Activated CD8-positive, alpha-beta T cell treated with anti-CD3 and anti-CD28 coated beads for 36 hours (primary cell): Measurements from ENCODE around the gene DYRK1A. TPM values are rescaled to one million over a fixed set of nuclear protein-coding genes. Genes with fewer than 3 reads are reported as not detected.
A peak's percentile ranks its signal among the peaks of the same experiment; 100 is the strongest.

Experiments
- ATAC-seq: fragments of 200-7000 bp; cut with Tn5 transposase; one replicate; pipeline ENCODE4 v1.10.0; 2021; ENCODE audit warnings: mild to moderate bottlenecking, moderate library complexity
- CTCF ChIA-PET: fragments of 350-600 bp; sonication (Branson Sonifier 250); formaldehyde crosslinking; loops from one replicate; lab custom pipeline; 2021; ENCODE audit warnings: antibody characterized with exemption; lab: Charles Lee
- POLR2A ChIA-PET: fragments of 350-600 bp; sonication (Branson Sonifier 250); formaldehyde crosslinking; loops from one replicate; lab custom pipeline; 2021; ENCODE audit warnings: antibody characterized with exemption; lab: Charles Lee
- DNase-seq: peaks from one replicate; pipeline ENCODE4 v3.0.0-alpha.2; 2020
- H3K27ac Mint-ChIP-seq: one replicate; pipeline ENCODE4 v1.8.0; 2021; ENCODE audit warnings: mild to moderate bottlenecking, mixed read lengths
- H3K27me3 Mint-ChIP-seq: one replicate; pipeline ENCODE4 v1.8.0; 2021; ENCODE audit warnings: mixed read lengths
- H3K36me3 Mint-ChIP-seq: one replicate; pipeline ENCODE4 v1.8.0; 2021; ENCODE audit warnings: low read depth, mixed read lengths
- H3K4me1 Mint-ChIP-seq: one replicate; pipeline ENCODE4 v1.8.0; 2021; ENCODE audit warnings: low read depth, mixed read lengths
- H3K4me3 Mint-ChIP-seq: one replicate; pipeline ENCODE4 v1.8.0; 2021; ENCODE audit warnings: mild to moderate bottlenecking, moderate library complexity, mixed read lengths
- H3K9me3 Mint-ChIP-seq: one replicate; pipeline ENCODE4 v1.8.0; 2021; ENCODE audit warnings: mixed read lengths
- intact Hi-C: fragments of 100-400 bp; cut with micrococcal nuclease; formaldehyde crosslinking; loops from one replicate; pipeline ENCODE4 v1.10.0; 2022
- total RNA-seq, 2 experiments: library from RNA; stranded (reverse); gene quantifications; one replicate each; pipeline ENCODE4 v1.2.3, GENCODE V29; 2021
- TF ChIP-seq, protein P1 (sequence below): fragments of 200-600 bp; IDR thresholded peaks from one replicate; pipeline ENCODE4 v1.8.0; 2022; ENCODE audit warnings: antibody characterized with exemption, mild to moderate bottlenecking

DYRK1A gene
- total RNA-seq, 2 experiments from 2014 or later: 57.5 to 58.7 TPM

GRCh38 chr21:37375866-37376574 is 9.4 kb downstream of the DYRK1A start:
- no peak for ATAC-seq
- TF ChIP-seq, protein P1, sequence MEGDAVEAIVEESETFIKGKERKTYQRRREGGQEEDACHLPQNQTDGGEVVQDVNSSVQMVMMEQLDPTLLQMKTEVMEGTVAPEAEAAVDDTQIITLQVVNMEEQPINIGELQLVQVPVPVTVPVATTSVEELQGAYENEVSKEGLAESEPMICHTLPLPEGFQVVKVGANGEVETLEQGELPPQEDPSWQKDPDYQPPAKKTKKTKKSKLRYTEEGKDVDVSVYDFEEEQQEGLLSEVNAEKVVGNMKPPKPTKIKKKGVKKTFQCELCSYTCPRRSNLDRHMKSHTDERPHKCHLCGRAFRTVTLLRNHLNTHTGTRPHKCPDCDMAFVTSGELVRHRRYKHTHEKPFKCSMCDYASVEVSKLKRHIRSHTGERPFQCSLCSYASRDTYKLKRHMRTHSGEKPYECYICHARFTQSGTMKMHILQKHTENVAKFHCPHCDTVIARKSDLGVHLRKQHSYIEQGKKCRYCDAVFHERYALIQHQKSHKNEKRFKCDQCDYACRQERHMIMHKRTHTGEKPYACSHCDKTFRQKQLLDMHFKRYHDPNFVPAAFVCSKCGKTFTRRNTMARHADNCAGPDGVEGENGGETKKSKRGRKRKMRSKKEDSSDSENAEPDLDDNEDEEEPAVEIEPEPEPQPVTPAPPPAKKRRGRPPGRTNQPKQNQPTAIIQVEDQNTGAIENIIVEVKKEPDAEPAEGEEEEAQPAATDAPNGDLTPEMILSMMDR: no peak
- no peak for DNase-seq
- H3K4me3 Mint-ChIP-seq: no peak overlapping the region
- H3K9me3 Mint-ChIP-seq: peaks cover under 1% of the 10 kb centered on the region
- ChIA-PET CTCF (interaction anchor here (1.6 kb wide), 1 partner anchor 9 kb away, joined by 4 read pairs; no protein-coding TSS in a partner anchor), POLR2A (interaction anchor here (1.0 to 2.1 kb wide), 2 partner anchors 10 to 32 kb away, joined by 3 to 12 read pairs; no protein-coding TSS in a partner anchor)
- peaks cover 86% of the 10 kb centered on the region for H3K4me1 Mint-ChIP-seq
- peaks cover 25% of the 10 kb centered on the region for H3K36me3 Mint-ChIP-seq
- H3K27ac Mint-ChIP-seq: peak overlapping the region; percentile 56
- no peaks in the 10 kb centered on the region for H3K27me3 Mint-ChIP-seq
- intact Hi-C loops: loop anchor here (2.0 kb wide), 1 partner anchor 155 kb away; no protein-coding TSS in a partner anchor

GRCh38 chr21:37378700-37379139 is 12.1 kb downstream of the DYRK1A start:
- peak overlapping the region; percentile 57 for H3K27ac Mint-ChIP-seq
- ChIA-PET POLR2A (interaction anchor here (1.1 kb wide), 1 partner anchor 120 kb away, joined by 3 read pairs; no protein-coding TSS in a partner anchor), CTCF (no interaction called here)
- ATAC-seq (peak; percentile 15), DNase-seq (no peak)
- peaks cover 40% of the 10 kb centered on the region for H3K36me3 Mint-ChIP-seq
- peaks cover 80% of the 10 kb centered on the region for H3K4me1 Mint-ChIP-seq
- TF ChIP-seq, protein P1: no peak
- no peaks in the 10 kb centered on the region for H3K27me3 Mint-ChIP-seq
- peaks cover 7% of the 10 kb centered on the region for H3K9me3 Mint-ChIP-seq
- H3K4me3 Mint-ChIP-seq: no peak overlapping the region
- intact Hi-C loops: no loop called here

DNA sequence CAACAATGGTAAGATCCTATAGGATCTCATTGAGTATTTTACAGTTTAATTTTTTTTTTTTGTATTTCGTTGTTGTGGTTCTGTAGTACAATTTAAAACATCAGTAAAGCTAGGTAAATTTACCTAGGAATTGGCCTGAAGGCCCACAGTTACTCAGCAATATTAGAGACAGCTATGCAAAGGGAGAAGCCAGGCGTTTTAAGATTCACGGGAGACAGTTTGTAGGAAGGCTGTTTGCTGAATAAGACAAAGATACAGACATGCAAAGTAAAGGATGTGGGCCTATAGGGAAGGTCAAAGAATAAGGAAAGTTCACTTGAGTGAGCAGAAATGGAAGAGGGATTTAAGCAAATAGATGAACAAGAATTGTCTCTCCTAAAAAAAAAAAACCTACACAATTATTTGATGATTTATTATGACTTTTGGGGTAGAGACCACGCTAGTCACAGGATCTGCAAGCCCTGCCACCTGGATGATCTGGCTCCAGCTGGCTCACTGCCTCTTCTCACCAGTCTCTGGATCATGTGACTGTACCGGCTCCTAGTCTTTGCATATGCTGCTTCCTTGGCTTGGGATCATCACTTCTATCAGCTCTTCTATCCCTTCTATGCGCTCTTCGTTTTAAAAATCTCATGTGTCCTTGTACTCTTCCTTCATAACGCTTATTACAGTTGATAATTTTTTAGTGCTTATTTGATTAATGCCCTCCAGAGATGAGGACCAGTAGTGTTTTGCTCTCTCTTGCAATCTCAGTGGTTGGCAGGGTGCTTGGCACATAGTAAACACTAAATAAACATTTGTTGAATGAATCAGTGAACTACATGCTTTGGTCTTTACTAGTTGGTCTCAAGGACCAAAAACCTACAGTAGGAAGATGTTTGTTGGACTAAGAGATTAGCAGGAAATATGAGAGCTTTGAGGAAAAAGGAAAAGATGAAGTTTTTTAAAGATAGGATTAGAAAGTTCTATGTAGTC is 14.1 kb downstream of the DYRK1A start:
- H3K27ac Mint-ChIP-seq: peak overlapping the region; percentile 17
- intact Hi-C loops: no loop called here
- CTCF ChIA-PET: interaction anchor here (1.0 to 3.3 kb wide), 3 partner anchors 11 to 98 kb away, joined by 3 to 13 read pairs (median 3); no protein-coding TSS in a partner anchor

DNA sequence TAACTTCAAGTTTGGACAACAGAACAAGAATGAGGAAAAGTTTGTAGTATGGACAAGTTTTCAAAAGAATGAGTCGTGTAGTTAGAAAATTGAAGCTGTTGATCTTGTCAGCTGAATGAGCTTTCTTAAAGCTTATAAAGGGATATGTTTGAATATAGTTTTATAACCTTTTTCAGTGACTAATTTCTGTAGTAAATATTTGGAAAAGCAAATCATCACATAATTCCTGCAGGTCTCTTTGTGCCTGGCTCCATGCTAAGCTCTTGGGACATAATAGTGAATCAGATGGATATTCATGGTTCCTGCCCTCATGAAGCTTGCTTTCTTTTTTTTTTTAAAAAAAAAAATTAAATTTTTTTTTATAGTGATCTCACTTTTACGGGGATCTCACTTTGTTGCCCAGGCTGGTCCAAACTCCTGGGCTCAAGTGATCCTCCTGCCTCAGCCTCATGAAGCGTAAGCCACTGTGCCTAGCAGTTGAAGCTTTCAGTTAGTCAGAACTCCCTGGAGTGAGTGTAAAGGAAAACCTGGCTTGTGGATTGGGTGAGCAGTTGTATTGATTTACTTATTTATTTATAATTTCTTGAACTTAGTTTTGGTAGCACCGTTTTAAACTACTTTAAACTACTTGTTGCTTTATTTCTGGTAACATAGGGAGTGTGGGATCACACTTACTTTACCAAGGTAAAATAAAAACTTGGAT is 15.5 kb downstream of the DYRK1A start:
- DNase-seq (no peak), ATAC-seq (no peak)
- Mint-ChIP-seq H3K9me3 (peaks cover 12% of the 10 kb centered on the region), H3K4me1 (peaks cover 86% of the 10 kb centered on the region), H3K27ac (no peak overlapping the region), H3K36me3 (peaks cover 40% of the 10 kb centered on the region), H3K4me3 (no peak overlapping the region), H3K27me3 (no peaks in the 10 kb centered on the region)
- TF ChIP-seq, protein P1: no peak
- intact Hi-C loops: no loop called here
- CTCF ChIA-PET: interaction anchor here (0.7 to 3.3 kb wide), 9 partner anchors 8 to 97 kb away, joined by 3 to 13 read pairs (median 3); no protein-coding TSS in a partner anchor
- POLR2A ChIA-PET: interaction anchor here (0.6 to 1.3 kb wide), 3 partner anchors 11 to 14 kb away, joined by 3 read pairs; no protein-coding TSS in a partner anchor

More for the DNA sequence above, 14.1 kb downstream of the DYRK1A start:
- Mint-ChIP-seq H3K4me1 (peaks cover 84% of the 10 kb centered on the region), H3K4me3 (no peak overlapping the region), H3K27me3 (no peaks in the 10 kb centered on the region), H3K36me3 (peaks cover 47% of the 10 kb centered on the region), H3K9me3 (peaks cover 12% of the 10 kb centered on the region)
- ATAC-seq: no peak
- POLR2A ChIA-PET: interaction anchor here (1.0 kb wide), 1 partner anchor 9 kb away, joined by 3 read pairs; no protein-coding TSS in a partner anchor
- TF ChIP-seq, protein P1: no peak
- no peak for DNase-seq
